ENCODE results near the gene PYCR2.
A peak's percentile ranks its signal among the peaks of the same experiment; 100 is the strongest.

DNA sequence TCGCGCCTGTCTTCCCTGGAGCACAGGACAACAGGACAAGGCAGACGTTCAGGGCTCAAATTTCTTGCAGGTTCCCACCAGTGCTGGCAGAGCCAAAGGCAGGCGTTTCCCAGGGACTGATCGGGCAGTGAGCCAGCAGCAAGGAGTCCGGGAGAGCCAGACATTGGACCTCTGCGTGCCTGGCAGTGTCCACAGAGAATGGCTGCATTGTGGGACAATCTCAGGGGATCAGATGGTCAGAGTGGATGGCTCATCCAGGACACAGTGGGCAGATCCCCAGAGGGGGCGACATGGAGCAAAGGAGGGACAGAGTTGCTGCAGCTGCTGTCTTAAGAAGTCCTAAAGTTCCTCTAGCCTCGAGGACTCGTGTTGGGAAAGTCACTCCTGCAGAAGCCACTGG lies 46.5 kb downstream of the PYCR2 start:
- TF ChIP-seq, protein P1, sequence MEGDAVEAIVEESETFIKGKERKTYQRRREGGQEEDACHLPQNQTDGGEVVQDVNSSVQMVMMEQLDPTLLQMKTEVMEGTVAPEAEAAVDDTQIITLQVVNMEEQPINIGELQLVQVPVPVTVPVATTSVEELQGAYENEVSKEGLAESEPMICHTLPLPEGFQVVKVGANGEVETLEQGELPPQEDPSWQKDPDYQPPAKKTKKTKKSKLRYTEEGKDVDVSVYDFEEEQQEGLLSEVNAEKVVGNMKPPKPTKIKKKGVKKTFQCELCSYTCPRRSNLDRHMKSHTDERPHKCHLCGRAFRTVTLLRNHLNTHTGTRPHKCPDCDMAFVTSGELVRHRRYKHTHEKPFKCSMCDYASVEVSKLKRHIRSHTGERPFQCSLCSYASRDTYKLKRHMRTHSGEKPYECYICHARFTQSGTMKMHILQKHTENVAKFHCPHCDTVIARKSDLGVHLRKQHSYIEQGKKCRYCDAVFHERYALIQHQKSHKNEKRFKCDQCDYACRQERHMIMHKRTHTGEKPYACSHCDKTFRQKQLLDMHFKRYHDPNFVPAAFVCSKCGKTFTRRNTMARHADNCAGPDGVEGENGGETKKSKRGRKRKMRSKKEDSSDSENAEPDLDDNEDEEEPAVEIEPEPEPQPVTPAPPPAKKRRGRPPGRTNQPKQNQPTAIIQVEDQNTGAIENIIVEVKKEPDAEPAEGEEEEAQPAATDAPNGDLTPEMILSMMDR (conservative IDR thresholded peaks at IDR 0.05; ENCODE audit: low read depth, low read length): peak; percentile 79
- no peak for TF ChIP-seq EZH2 (IDR thresholded peaks at IDR 0.05; ENCODE audit: low read length, unreplicated experiment)

Measured in PC-3 (cell line).